Middle frontal gyrus (tissue), 1 donor: ENCODE results near the gene PPP2R2D.
"Not testable (repeated sequence)": the region's sequence is repeated elsewhere in the genome, so short reads cannot be mapped to it uniquely, and the experiment has no call there.

Source experiments
- DNase-seq: peaks from one replicate; pipeline ENCODE4 v3.0.0-alpha.2; 2015; ENCODE audit warnings: low spot score; ENCODE audit errors: extremely low spot score

PPP2R2D gene

GRCh38 chr10:131866673-131867072, 34.1 kb upstream of the PPP2R2D start:
- DNase-seq = no peak

- no peak for DNase-seq
Measured at GRCh38 chr10:131868436-131868835, 32.4 kb upstream of the PPP2R2D start.

- no peak for DNase-seq
Measured at GRCh38 chr10:131869344-131869743, 31.5 kb upstream of the PPP2R2D start.

- DNase-seq = no peak
Measured at GRCh38 chr10:131870411-131870810, 30.4 kb upstream of the PPP2R2D start.

GRCh38 chr10:131870831-131871672, 29.8 kb upstream of the PPP2R2D start:
- no peak for DNase-seq

GRCh38 chr10:131871673-131872005, 29.2 kb upstream of the PPP2R2D start:
- no peak for DNase-seq

GRCh38 chr10:131872011-131872826, 28.6 kb upstream of the PPP2R2D start:
- no peak for DNase-seq

GRCh38 chr10:131872827-131873375, 27.9 kb upstream of the PPP2R2D start:
- no peak for DNase-seq

- peak; percentile 75 for DNase-seq
Measured at GRCh38 chr10:131874991-131875451, 25.8 kb upstream of the PPP2R2D start.

- DNase-seq = no peak
Measured at GRCh38 chr10:131875501-131875900, 25.3 kb upstream of the PPP2R2D start.

GRCh38 chr10:131876017-131876416, 24.8 kb upstream of the PPP2R2D start:
- DNase-seq = no peak

- no peak for DNase-seq
Measured at GRCh38 chr10:131876508-131876907, 24.3 kb upstream of the PPP2R2D start.

- no peak for DNase-seq
Measured at GRCh38 chr10:131880016-131880590, 20.7 kb upstream of the PPP2R2D start.

GRCh38 chr10:131881104-131881880, 19.5 kb upstream of the PPP2R2D start:
- DNase-seq = no peak

- DNase-seq = no peak
Measured at GRCh38 chr10:131882151-131882550, 18.7 kb upstream of the PPP2R2D start.

- no peak for DNase-seq
Measured at GRCh38 chr10:131882590-131883451, 18.0 kb upstream of the PPP2R2D start.

- not testable (repeated sequence) for DNase-seq
Measured at GRCh38 chr10:131883621-131884393, 17.0 kb upstream of the PPP2R2D start.

- DNase-seq = no peak
Measured at GRCh38 chr10:131885391-131886165, 15.2 kb upstream of the PPP2R2D start.
